Glomerular visceral epithelial cell (primary cell): ENCODE data around the gene KIAA0825.
"Not testable (repeated sequence)": the region's sequence is repeated elsewhere in the genome, so short reads cannot be mapped to it uniquely, and the experiment has no call there.

Experiments
- DNase-seq: peaks from one replicate; pipeline ENCODE4 v3.0.0-alpha.2; 2016; ENCODE audit errors: extremely low spot score

Gene KIAA0825

GRCh38 chr5:94573349-94573748 lies 45.1 kb downstream of the KIAA0825 start:
- DNase-seq: not testable (repeated sequence)

GRCh38 chr5:94571415-94571814 lies 47.0 kb downstream of the KIAA0825 start:
- no peak for DNase-seq

- DNase-seq: no peak
Measured at GRCh38 chr5:94564812-94565211, 53.6 kb downstream of the KIAA0825 start.

- peak; percentile 9 for DNase-seq
Measured at GRCh38 chr5:94562327-94562971, 56.0 kb downstream of the KIAA0825 start.

- DNase-seq: no peak
Measured at GRCh38 chr5:94558028-94558427, 60.4 kb downstream of the KIAA0825 start.

- no peak for DNase-seq
Measured at GRCh38 chr5:94551858-94552257, 66.5 kb downstream of the KIAA0825 start.

- DNase-seq: no peak
Measured at GRCh38 chr5:94545870-94546625, 72.4 kb downstream of the KIAA0825 start.

GRCh38 chr5:94544875-94545547 lies 73.4 kb downstream of the KIAA0825 start:
- DNase-seq: no peak

GRCh38 chr5:94544031-94544650 lies 74.3 kb downstream of the KIAA0825 start:
- no peak for DNase-seq

- no peak for DNase-seq
Measured at GRCh38 chr5:94540856-94541494, 77.4 kb downstream of the KIAA0825 start.

GRCh38 chr5:94538260-94538659 lies 80.1 kb downstream of the KIAA0825 start:
- no peak for DNase-seq

GRCh38 chr5:94526706-94527105 lies 91.7 kb downstream of the KIAA0825 start:
- DNase-seq: no peak

- peak; percentile 47 for DNase-seq
Measured at GRCh38 chr5:94524841-94525697, 93.3 kb downstream of the KIAA0825 start.

GRCh38 chr5:94523018-94523417 lies 95.4 kb downstream of the KIAA0825 start:
- DNase-seq: no peak

- no peak for DNase-seq
Measured at GRCh38 chr5:94522117-94522516, 96.3 kb downstream of the KIAA0825 start.

- DNase-seq: no peak
Measured at GRCh38 chr5:94517490-94518488, 100.6 kb downstream of the KIAA0825 start.

- no peak for DNase-seq
Measured at GRCh38 chr5:94516148-94516547, 102.3 kb downstream of the KIAA0825 start.

- DNase-seq: no peak
Measured at GRCh38 chr5:94508461-94509148, 109.8 kb downstream of the KIAA0825 start.
